VCaP (cell line): ENCODE measurements around the gene ADARB2.
"Not testable (repeated sequence)": the region's sequence is repeated elsewhere in the genome, so short reads cannot be mapped to it uniquely, and the experiment has no call there.

Source experiments
- H3K27ac ChIP-seq: fragments of 450-650 bp; 2 replicates; pipeline ENCODE4 v1.5.1; 2017
- TF ChIP-seq, protein P1 (sequence below): fragments of 450-650 bp; conservative IDR thresholded peaks from 2 replicates; pipeline ENCODE4 v1.5.1; 2017; ENCODE audit warnings: mild to moderate bottlenecking, moderate library complexity

The ADARB2 gene

DNA sequence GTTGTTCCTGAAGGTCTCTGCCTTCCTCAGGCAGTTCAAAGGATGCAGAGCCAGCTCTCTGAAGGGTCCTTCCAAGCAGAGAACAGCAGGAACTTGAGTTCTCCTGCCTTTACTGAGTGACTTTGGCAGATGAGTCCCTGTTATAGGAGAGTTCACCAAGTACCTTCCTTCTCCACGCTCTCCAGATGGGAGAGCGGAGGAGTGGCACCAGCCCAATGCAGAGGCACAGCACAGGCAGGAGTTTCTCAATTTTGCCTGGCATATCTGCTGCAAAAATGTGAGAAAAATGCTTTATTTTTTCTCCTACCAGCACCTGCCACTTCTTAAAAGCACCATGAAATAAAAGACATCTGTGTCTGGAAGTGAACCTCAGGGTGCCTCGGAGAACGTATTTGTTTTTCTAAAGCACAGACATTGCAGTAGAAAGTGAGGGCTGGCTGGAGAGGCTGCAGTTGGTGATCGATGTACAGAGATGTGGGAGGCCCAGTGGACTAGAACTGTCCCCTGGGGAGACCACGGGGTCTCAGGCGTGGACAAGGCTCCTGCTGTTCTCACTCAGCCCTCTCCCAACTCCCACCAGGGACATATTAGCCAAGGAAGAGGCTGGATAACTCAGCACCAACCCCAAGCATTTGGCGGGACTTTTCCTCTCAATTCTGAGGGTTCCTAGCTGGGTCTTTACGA, 506.6 kb downstream of the ADARB2 start:
- H3K27ac ChIP-seq = no peak overlapping the region
- TF ChIP-seq, protein P1, sequence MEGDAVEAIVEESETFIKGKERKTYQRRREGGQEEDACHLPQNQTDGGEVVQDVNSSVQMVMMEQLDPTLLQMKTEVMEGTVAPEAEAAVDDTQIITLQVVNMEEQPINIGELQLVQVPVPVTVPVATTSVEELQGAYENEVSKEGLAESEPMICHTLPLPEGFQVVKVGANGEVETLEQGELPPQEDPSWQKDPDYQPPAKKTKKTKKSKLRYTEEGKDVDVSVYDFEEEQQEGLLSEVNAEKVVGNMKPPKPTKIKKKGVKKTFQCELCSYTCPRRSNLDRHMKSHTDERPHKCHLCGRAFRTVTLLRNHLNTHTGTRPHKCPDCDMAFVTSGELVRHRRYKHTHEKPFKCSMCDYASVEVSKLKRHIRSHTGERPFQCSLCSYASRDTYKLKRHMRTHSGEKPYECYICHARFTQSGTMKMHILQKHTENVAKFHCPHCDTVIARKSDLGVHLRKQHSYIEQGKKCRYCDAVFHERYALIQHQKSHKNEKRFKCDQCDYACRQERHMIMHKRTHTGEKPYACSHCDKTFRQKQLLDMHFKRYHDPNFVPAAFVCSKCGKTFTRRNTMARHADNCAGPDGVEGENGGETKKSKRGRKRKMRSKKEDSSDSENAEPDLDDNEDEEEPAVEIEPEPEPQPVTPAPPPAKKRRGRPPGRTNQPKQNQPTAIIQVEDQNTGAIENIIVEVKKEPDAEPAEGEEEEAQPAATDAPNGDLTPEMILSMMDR = no peak

DNA sequence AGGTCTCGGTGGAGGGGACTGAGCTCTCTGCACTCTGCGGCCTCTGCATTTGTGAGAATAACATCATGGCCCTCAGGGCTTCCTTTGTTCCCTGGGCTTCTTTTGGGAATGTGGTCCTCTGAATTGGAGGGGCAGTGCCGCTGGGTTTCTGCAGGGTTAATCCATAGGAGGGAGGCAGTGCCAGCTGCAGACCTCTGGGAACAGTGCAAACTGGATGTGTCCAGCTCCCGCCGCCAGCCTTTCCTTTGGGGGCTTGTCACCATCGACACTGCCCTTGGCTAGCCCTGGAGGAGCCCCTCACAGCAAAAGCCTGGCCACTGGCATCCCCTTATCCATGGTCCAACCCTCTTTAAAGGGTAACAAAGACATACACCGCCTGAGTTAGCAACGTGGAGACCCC, 507.2 kb downstream of the ADARB2 start:
- TF ChIP-seq, protein P1 = no peak
- H3K27ac ChIP-seq = no peak overlapping the region

DNA sequence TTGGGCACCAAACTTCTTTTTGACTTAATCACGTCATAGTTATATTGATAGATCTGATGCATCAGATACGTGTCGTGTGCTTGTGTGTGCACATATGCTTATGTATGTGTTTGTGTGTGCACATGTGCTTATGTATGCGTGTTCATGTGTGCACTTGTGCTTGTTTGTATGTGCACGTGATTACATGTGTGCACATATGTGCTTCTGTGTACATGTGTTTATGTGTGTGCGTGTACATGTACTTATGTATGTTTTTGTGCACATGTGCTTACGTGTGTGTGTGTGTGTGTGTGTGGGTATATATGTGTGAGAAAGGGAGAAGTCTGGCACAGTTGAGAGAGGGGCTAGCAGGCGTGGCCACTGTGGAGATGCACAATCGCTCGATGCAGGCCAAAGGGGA, 507.8 kb downstream of the ADARB2 start:
- H3K27ac ChIP-seq = no peak overlapping the region

DNA sequence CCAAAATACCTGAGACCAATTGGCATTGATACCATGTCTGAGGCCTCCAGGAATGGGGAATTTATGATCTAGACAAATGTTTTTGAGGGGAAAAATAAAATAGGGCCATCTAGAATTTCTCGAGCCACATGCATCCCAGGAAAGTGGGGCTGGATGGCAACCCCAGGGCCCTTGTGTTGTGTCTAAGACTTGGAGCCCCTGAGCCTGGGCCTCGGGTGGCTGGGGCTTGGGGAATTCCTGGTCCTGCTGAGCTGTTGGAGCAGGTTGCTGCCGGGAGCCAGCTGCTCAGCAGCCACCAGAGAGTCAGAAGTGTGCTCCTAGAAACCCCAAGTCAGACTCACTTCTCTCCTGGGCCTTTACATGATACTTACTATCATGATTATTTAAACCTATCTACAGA, 508.2 kb downstream of the ADARB2 start:
- no peak overlapping the region for H3K27ac ChIP-seq
- TF ChIP-seq, protein P1 = no peak

More for the DNA sequence above, 507.8 kb downstream of the ADARB2 start:
- TF ChIP-seq, protein P1 = no peak

DNA sequence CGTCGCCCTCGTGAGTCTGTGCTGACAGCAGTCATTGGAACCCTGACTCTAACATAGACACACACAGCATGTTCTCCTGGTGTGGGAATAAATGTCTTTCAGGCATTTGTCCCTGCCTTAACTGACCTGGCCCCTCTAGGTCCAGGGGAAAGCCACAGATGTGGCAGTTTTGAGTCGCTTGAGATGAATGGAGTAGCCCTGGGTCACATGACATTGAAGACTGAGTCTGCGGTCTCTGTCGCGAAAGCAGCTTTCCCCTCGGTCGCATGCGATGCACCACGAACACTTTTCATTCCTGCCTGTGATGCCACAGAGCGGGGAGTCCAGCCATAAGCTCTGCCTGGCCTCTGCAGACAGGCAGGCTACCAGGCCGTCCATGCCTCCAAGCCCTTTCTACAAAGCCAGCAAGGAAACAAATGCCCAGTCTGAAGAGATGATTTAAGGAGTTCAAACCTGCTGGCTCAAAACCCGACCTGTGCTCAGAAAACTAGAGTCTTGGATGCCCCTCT, 508.8 kb downstream of the ADARB2 start:
- TF ChIP-seq, protein P1 = no peak

DNA sequence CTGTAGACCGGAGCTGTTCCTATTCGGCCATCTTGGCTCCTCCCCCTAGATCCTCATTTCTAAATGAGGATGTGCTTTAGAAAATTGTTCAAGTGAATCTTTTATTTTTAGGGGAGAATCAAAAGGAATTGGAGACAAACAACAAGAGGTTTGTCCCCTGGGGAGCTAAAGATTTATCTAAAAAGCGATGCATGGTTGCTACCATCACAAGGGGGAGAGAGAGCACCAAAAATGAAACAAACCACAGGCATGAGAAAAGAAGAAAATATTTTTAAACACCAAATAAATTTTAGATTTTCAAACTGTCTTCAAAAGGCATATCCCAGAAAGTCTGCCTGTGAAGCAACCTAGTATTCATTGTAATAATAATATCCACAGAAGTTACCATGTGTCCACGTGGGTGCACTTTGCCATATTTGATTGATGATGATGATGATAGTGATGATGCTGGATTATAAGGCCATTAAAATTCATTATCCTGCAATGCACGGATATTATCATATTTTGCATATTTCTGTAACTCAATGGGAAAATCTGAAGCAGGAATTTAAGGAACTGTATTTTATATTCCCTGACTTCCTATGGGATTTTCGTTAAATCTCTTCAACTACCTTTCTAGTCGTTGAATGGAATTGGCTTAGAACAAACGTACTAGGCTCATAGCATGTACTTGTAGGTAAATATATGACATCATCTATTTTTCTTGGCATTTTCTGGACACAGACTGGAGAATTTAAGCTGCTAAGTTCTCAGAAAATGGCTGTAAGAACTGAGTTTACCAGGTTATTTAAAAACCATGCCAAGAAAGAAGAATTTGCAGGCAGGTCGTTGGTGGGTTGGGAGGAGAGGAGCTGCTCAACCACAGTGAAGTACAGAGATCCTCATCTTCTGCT, 509.6 kb downstream of the ADARB2 start:
- no peak overlapping the region for H3K27ac ChIP-seq
- TF ChIP-seq, protein P1 = 0 out of 2 replicates have a peak, but pooled peaks have one; percentile 8

More for the DNA sequence above, 508.8 kb downstream of the ADARB2 start:
- H3K27ac ChIP-seq = no peak overlapping the region

DNA sequence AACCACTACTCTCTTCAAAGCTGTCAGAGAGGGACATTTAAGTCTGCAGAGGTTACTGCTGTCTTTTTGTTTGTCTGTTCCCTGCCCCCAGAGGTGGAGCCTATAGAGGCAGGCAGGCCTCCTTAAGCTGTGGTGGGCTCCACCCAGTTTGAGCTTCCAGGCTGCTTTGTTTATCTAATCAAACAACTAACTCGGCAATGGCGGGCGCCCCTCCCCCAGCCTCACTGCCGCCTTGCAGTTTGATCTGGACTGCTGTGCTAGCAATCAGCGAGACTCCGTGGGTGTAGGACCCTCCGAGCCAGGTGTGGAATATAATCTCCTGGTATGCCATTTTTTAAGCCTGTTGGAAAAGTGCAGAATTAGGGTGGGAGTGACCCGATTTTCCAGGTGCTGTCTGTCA, 510.4 kb downstream of the ADARB2 start:
- not testable (repeated sequence) for H3K27ac ChIP-seq

DNA sequence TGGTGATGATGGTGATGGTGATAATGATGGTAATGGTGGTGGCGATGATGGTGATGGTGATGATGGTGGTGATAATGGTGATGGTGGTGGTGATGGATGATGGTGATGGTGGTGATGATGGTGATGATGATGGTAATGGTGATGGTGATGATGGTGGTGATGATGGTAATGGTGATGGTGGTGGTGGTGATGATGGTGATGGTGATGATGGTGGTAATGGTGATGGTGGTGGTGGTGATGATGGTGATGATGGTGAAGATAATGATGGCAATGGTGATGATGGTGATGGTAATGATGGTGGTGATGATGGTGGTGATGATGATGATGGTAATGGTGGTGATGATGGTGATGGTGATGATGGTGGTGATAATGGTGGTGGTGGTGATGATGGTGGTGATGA, 517.5 kb downstream of the ADARB2 start:
- H3K27ac ChIP-seq = not testable (repeated sequence)
